Tibial nerve (tissue), 4 donors: ENCODE measurements around the gene SNX2.

Source experiments
- CTCF ChIP-seq, 5 experiments: fragments of 200-600 bp in 3 of 5; fragments of 450-650 bp in 2 of 5; sonication (generic) in 3 of 5; IDR thresholded peaks; one replicate each; pipeline ENCODE4 v1.5.1; 2016 to 2019; ENCODE audit warnings: antibody characterized with exemption in 5 of 5, mild to moderate bottlenecking in 3 of 5, moderate library complexity in 2 of 5
- EP300 ChIP-seq, 2 donors: sonication (generic); formaldehyde crosslinking; IDR thresholded peaks; one replicate each; pipeline ENCODE4 v1.6.1; 2017; ENCODE audit warnings: antibody characterized with exemption in 2 of 2, mild to moderate bottlenecking in 1 of 2

- TF ChIP-seq CTCF (IDR thresholded peaks at IDR 0.05) (no peak), EP300 (IDR thresholded peaks at IDR 0.05) (no peak)
These were observed 64.9 kb downstream of the SNX2 start for GRCh38 chr5:122839731-122840130.
